Fibroblast of skin of scalp (primary cell): ENCODE data around the gene NTSR2.
"Not testable (repeated sequence)": the region's sequence is repeated elsewhere in the genome, so short reads cannot be mapped to it uniquely, and the experiment has no call there.

ENCODE experiments used
- DNase-seq: peaks from one replicate; pipeline ENCODE4 v3.0.0-alpha.2; 2013

NTSR2 gene

DNA sequence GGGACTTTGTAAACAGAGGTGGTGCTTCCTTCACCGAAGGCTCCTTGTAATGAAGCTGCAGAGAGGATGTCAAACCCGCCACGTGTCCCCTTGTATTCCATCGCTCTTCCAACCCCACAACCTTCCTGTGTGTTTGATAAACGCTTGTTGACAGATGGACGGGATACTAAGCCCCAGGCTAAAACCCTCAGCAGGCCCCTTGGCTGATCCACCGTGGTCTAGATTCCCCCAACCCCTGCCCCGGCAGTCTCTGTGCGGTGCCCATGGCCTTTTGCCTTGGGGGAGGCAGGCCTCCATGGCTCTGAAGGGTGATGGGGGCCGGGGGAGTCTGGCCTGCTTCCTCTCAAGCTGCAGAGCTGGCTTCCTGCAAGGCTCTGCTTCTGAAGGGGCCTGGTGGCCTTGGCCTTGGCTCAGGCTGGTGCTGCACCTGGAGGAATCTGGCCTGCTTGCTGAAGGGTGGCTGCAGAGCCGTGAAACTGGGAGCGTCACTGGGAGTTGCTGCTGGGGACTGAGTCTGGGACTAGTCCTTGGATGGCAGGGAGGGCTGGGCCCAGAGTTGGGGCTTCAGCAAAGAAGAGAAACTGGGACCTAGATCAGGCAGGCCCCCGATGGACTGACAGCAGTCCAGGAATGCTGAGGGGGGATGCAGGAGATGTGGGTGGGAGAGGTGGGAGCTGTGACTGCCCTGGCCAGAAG, 9.6 kb upstream of the NTSR2 start:
- no peak for DNase-seq

GRCh38 chr2:11679016-11679415, 9.0 kb upstream of the NTSR2 start:
- DNase-seq = no peak

DNA sequence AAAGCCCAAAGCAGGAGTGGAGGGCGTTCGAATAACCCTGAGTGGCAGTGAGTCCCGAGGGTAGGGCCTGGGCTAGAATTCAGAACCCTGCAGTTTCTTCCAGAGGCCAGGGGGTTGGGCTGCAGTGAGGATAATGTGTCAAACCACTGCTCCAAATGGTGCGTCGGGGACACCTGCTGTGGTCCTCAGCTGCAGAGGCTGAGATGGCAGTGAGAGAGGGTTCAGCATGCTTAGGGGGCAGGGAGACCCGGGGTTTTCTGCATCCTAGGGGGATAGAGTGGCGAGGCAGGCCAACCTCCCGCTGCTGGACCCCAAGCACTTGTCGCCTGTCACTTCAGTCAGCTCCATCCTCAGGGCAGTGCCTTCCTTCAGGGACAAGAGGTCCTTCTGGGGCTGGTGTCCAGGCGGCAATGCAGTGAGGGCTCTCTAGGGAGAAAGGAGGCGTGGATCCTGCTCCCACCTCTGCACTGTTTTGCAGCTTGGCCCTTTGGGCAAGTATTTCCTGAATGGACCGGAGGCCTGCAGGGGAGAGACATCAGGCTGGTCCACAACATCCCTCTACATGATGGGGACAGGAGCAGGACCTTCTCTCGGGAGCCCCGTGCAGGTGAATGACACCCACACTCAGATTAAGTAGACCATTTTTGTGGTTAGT, 8.4 kb upstream of the NTSR2 start:
- no peak for DNase-seq

- DNase-seq = no peak
Observed at GRCh38 chr2:11677136-11678055, 7.4 kb upstream of the NTSR2 start.

DNA sequence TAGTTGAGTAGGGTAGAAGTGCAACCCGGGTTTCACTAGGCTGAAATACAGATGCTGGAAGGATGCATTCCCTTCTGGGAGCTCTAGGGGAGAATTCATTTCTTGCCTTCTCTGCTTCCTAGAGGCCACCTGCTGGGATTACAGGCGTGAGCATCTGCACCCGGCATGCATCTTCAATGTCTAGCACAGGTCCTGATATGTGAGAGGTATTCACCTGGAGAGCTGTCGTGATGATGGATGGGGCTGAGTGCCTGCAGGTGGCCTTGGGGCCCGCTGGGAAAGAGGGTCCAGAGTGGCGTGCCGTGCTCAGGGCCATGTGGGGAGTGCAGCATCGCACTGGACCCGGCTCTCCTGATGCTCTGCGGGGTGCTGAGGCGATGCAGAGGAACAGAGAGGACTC, 6.6 kb upstream of the NTSR2 start:
- no peak for DNase-seq

GRCh38 chr2:11675423-11676112, 5.6 kb upstream of the NTSR2 start:
- DNase-seq = no peak

DNA sequence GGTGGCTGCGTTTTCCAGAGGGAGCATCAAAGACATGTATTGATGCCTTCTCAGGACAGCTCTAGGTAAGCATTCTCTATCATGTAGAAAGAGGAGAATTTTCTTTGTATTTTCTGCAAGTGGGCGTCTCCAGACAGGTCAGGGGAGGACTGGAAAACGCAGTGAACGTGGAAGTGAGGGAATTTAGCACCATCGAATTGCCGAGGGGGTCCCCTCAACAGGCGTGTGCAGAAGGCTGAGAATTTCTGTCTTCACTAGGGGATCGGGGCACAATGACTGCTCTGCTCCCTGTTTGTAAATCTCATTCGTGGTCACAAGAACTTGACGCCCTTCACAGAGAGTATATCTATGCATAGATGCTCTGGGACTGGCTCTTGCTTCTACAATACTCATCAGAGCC, 5.0 kb upstream of the NTSR2 start:
- DNase-seq = no peak

- DNase-seq = no peak
Observed at GRCh38 chr2:11672407-11672806, 2.4 kb upstream of the NTSR2 start.

- no peak for DNase-seq
Observed at GRCh38 chr2:11667866-11668637, 1.9 kb downstream of the NTSR2 start.

DNA sequence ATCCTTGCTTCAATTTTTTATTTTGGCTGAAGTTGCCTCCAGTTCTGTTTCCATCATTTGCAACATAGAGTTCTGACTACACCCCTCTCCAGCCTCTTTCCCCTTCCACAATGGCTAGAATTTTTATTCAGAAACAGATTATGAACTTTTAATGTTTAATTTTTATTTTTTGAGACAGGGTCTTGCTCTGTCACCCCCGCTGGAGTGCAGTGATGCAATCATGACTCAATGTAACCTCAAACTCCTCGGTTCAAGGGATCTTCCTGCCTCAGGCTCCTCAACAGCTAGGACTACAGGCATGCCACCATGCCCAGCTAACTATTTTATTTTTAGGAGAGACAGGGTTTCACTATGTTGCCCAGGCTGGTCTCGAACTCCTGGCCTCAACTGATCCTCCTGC, 2.8 kb downstream of the NTSR2 start:
- DNase-seq = no peak

DNA sequence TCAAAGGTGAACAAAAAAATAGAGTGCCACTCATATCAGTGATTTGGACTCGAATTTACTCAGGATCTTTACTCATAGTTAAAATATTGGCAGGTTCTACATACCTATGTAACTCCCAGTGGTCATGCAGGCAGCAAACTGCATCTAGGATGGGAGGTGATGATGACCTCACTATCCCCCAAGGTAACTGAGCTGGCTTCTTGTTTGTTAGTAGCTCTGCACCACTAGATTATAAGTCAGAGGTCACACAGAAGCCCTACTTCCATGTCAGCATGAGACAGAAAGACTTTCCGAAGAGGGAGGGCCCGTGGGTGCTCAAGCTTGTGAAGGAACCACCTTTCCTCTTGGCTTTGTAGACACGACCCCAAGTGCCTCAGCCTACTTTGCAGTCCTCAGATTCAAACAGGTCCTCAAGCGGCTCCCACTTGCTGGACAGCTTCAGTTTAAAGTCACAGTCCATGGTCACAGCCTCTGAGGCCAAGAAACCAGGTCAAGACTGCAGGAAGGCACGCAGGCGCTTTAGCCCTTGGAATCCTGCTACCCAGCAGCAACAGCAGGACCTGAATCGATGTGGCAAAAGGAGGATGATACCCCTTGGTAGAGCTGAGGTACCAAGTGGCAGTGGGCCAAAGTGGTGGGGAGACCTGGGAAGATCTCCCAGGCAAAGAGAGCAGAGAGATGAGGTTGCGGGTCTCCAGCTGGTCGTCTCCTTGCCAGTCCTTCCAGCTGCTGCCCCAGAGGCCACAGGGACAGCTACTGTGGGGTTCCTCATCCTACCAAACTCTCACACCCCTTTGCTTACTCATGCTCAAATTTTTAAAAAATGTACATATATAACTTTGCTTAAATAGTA, 4.3 kb downstream of the NTSR2 start:
- no peak for DNase-seq

GRCh38 chr2:11665028-11665427, 5.0 kb downstream of the NTSR2 start:
- DNase-seq = no peak

DNA sequence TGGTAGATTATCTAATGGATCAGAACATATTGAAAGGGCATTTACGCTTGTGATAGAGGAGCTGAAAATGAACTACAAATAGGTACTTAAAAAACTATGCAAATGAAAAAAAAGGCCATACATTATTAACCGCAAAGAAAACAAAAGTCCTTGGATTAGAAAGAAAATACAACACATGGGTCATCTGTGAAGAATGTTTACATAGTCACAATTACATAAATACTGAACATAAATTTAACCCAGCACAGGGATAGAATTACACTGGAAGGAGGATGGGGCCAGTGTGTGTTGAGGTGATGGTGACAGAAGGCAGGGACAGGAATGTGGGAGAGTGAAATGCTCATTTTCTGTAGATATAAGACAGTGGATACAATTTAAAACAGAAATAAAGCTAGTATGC, 6.6 kb downstream of the NTSR2 start:
- peak; percentile 45 for DNase-seq

DNA sequence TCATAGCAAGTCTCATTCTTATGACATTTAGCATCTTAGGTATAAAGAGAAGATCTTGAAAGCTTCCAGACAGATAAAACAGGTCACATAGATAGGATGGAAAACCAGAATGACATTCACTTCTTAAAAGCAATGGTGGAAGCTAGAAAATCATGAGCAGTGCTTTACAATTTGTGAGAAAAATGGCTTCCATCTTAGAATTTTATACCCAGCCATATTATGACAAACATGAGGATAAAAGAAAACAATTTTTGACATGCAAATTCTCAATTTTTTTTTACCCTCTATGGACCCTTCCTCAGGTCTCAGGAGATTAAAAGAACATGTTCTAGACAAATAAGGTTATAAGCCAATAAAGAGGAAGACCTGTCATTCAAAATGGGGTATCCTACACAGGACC, 7.1 kb downstream of the NTSR2 start:
- DNase-seq = no peak

GRCh38 chr2:11661891-11662435, 8.0 kb downstream of the NTSR2 start:
- DNase-seq = no peak

GRCh38 chr2:11660396-11660795, 9.6 kb downstream of the NTSR2 start:
- DNase-seq = not testable (repeated sequence)

- DNase-seq = no peak
Observed at GRCh38 chr2:11659851-11660250, 10.1 kb downstream of the NTSR2 start.

GRCh38 chr2:11659115-11659475, 10.9 kb downstream of the NTSR2 start:
- no peak for DNase-seq

GRCh38 chr2:11658208-11659114, 11.5 kb downstream of the NTSR2 start:
- no peak for DNase-seq

- no peak for DNase-seq
Observed at GRCh38 chr2:11657646-11658045, 12.3 kb downstream of the NTSR2 start.
